DOHH2 (cell line): ENCODE data around the gene MCF2L2.

Experiments used
- H3F3A ChIP-seq: fragments of 200-600 bp; sonication (generic), shearing (Covaris generic); 2 replicates; pipeline ENCODE4 v1.6.0; 2016; ENCODE audit warnings: antibody characterized with exemption, mild to moderate bottlenecking; ENCODE audit not compliant: control insufficient read depth, insufficient read depth
- H3K27ac ChIP-seq: fragments of 200-600 bp; sonication (generic); 2 replicates; pipeline ENCODE4 v1.5.1; 2014; ENCODE audit warnings: low read depth, mild to moderate bottlenecking, low read length, moderate library complexity
- H3K27me3 ChIP-seq: fragments of 200-600 bp; sonication (generic); 2 replicates; pipeline ENCODE4 v1.6.1; 2014; ENCODE audit warnings: mild to moderate bottlenecking, low read length, mixed read lengths; ENCODE audit not compliant: control insufficient read depth
- H3K36me3 ChIP-seq: fragments of 200-600 bp; sonication (generic); 2 replicates; pipeline ENCODE4 v1.6.1; 2014; ENCODE audit warnings: mild to moderate bottlenecking, low read length, moderate library complexity, mixed read lengths; ENCODE audit not compliant: control insufficient read depth
- H3K4me1 ChIP-seq: fragments of 200-600 bp; sonication (generic); 2 replicates; pipeline ENCODE4 v1.6.1; 2014; ENCODE audit warnings: mild to moderate bottlenecking, low read length, mixed read lengths; ENCODE audit not compliant: control insufficient read depth
- H3K4me2 ChIP-seq: fragments of 200-600 bp; sonication (generic); 2 replicates; pipeline ENCODE4 v1.6.0; 2014; ENCODE audit warnings: mild to moderate bottlenecking, low read length, moderate library complexity
- H3K4me3 ChIP-seq: fragments of 200-600 bp; sonication (generic); 2 replicates; pipeline ENCODE4 v1.5.1; 2014; ENCODE audit warnings: mild to moderate bottlenecking, low read length, mixed read lengths
- H3K79me2 ChIP-seq: fragments of 200-600 bp; sonication (generic); 2 replicates; pipeline ENCODE4 v1.6.1; 2014; ENCODE audit warnings: mild to moderate bottlenecking, low read length, mixed read lengths; ENCODE audit not compliant: control insufficient read depth
- H3K9me2 ChIP-seq: fragments of 200-600 bp; sonication (generic); replicated peaks from 2 replicates; pipeline ENCODE4 v1.6.1; 2014; ENCODE audit warnings: mild to moderate bottlenecking, low read length, mixed read lengths; ENCODE audit not compliant: control insufficient read depth
- H3K9me3 ChIP-seq: fragments of 200-600 bp; sonication (generic); 2 replicates; pipeline ENCODE4 v1.6.1; 2014; ENCODE audit warnings: antibody characterized with exemption, low read length, mixed read lengths; ENCODE audit not compliant: control insufficient read depth, insufficient read depth
- H4K20me1 ChIP-seq: fragments of 200-600 bp; sonication (generic); 2 replicates; pipeline ENCODE4 v1.6.0; 2014; ENCODE audit warnings: low read depth, mild to moderate bottlenecking, antibody characterized with exemption, low read length, moderate library complexity; ENCODE audit not compliant: control insufficient read depth, insufficient read depth
- EZH2phosphoT487 ChIP-seq: fragments of 200-600 bp; sonication (generic); IDR thresholded peaks from 2 replicates; pipeline ENCODE4 v1.6.1; 2017; ENCODE audit warnings: borderline replicate concordance, mild to moderate bottlenecking, antibody characterized with exemption, low read length, moderate library complexity, mixed read lengths
- TF ChIP-seq, protein P1 (sequence below): fragments of 200-600 bp; sonication (generic); IDR thresholded peaks from one replicate; pipeline ENCODE4 v1.5.1; 2014; ENCODE audit warnings: antibody characterized with exemption, mild to moderate bottlenecking, low read depth, low read length; ENCODE audit not compliant: poor library complexity, severe bottlenecking

MCF2L2 gene

DNA sequence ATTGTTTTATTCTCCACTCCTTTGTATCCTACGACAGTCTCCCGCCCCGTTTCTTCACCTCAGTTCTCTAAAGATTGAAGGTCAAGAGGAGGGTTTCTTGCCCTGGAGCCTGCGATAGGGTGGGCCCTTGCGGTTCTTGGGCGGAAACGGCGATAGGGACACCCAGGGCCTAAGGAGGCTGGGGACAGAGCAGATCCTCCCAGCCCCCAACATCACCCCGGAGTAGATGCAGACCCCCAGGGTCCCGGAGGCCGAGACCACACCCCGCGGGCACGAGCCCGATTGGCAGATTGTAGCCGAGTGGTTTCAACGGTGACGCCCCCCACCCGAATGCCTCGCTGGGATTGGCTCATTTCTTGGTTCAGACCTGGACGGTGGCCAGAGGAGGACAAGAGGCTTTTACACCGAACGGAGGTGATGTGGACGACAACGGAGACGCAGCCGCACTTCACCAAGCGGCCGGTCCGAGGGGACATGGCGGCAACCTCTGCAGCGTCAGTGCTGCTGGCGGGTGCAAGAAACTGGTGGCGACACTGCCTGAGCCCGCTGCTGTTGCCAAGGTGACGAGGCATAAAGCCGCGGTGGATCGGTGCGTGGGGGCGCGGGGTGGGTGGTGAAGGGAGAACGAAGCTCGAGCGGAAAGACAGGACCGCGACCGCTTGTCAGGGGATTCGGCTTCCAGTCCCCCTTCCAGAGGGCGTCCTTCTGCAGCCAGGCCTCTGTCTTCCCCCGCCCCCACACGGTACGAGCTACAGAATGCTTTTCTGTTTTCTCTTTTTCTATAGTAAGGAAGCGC, 19.0 kb upstream of the MCF2L2 start:
- peak overlapping the region; percentile 18; the same call in 1 of the 2 replicates for H3K27ac ChIP-seq
- no peak for TF ChIP-seq EZH2phosphoT487
- TF ChIP-seq, protein P1, sequence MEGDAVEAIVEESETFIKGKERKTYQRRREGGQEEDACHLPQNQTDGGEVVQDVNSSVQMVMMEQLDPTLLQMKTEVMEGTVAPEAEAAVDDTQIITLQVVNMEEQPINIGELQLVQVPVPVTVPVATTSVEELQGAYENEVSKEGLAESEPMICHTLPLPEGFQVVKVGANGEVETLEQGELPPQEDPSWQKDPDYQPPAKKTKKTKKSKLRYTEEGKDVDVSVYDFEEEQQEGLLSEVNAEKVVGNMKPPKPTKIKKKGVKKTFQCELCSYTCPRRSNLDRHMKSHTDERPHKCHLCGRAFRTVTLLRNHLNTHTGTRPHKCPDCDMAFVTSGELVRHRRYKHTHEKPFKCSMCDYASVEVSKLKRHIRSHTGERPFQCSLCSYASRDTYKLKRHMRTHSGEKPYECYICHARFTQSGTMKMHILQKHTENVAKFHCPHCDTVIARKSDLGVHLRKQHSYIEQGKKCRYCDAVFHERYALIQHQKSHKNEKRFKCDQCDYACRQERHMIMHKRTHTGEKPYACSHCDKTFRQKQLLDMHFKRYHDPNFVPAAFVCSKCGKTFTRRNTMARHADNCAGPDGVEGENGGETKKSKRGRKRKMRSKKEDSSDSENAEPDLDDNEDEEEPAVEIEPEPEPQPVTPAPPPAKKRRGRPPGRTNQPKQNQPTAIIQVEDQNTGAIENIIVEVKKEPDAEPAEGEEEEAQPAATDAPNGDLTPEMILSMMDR, result peak; percentile 29
- no peaks in the 10 kb centered on the region for H3K27me3 ChIP-seq
- peak overlapping the region; percentile 92 for H3K4me3 ChIP-seq
- no peaks in the 10 kb centered on the region for H3K36me3 ChIP-seq
- H3K4me1 ChIP-seq, result peaks cover 22% of the 10 kb centered on the region
- H3K9me2 ChIP-seq, result no peaks in the 10 kb centered on the region
- H3F3A ChIP-seq, result peaks cover 11% of the 10 kb centered on the region
- peaks cover 16% of the 10 kb centered on the region for H3K79me2 ChIP-seq
- peak overlapping the region; percentile 75 for H3K4me2 ChIP-seq
- H3K9me3 ChIP-seq, result peaks cover 17% of the 10 kb centered on the region
- no peaks in the 10 kb centered on the region for H4K20me1 ChIP-seq

GRCh38 chr3:183446838-183447205, 18.4 kb upstream of the MCF2L2 start:
- Histone ChIP-seq H3K4me1 (peaks cover 22% of the 10 kb centered on the region), H3K27me3 (no peaks in the 10 kb centered on the region), H3K36me3 (no peaks in the 10 kb centered on the region), H3K79me2 (peaks cover 16% of the 10 kb centered on the region), H3K27ac (peak overlapping the region; percentile 18; the same call in 1 of the 2 replicates), H3K4me3 (peak overlapping the region; percentile 92), H3K9me3 (peaks cover 18% of the 10 kb centered on the region), H4K20me1 (no peaks in the 10 kb centered on the region), H3F3A (peaks cover 11% of the 10 kb centered on the region), H3K4me2 (peak overlapping the region; percentile 75), H3K9me2 (no peaks in the 10 kb centered on the region)
- TF ChIP-seq, protein P1, result no peak
- TF ChIP-seq EZH2phosphoT487, result no peak

- no peak overlapping the region for H3K4me3 ChIP-seq
- H3K4me2 ChIP-seq, result no peak overlapping the region
- no peaks in the 10 kb centered on the region for H3K9me2 ChIP-seq
- H3K27ac ChIP-seq, result no peak overlapping the region
- H3K79me2 ChIP-seq, result peaks cover 10% of the 10 kb centered on the region
- peaks cover 10% of the 10 kb centered on the region for H3F3A ChIP-seq
- TF ChIP-seq, protein P1, result no peak
- no peak for TF ChIP-seq EZH2phosphoT487
- peaks cover 18% of the 10 kb centered on the region for H3K9me3 ChIP-seq
- H3K27me3 ChIP-seq, result no peaks in the 10 kb centered on the region
- H3K36me3 ChIP-seq, result no peaks in the 10 kb centered on the region
- H4K20me1 ChIP-seq, result no peaks in the 10 kb centered on the region
- peaks cover 19% of the 10 kb centered on the region for H3K4me1 ChIP-seq
Measured at GRCh38 chr3:183444748-183445147, 16.3 kb upstream of the MCF2L2 start.
